Measurements from ENCODE around the gene APEX1.
A peak's percentile ranks its signal among the peaks of the same experiment; 100 is the strongest.

The APEX1 gene

DNA sequence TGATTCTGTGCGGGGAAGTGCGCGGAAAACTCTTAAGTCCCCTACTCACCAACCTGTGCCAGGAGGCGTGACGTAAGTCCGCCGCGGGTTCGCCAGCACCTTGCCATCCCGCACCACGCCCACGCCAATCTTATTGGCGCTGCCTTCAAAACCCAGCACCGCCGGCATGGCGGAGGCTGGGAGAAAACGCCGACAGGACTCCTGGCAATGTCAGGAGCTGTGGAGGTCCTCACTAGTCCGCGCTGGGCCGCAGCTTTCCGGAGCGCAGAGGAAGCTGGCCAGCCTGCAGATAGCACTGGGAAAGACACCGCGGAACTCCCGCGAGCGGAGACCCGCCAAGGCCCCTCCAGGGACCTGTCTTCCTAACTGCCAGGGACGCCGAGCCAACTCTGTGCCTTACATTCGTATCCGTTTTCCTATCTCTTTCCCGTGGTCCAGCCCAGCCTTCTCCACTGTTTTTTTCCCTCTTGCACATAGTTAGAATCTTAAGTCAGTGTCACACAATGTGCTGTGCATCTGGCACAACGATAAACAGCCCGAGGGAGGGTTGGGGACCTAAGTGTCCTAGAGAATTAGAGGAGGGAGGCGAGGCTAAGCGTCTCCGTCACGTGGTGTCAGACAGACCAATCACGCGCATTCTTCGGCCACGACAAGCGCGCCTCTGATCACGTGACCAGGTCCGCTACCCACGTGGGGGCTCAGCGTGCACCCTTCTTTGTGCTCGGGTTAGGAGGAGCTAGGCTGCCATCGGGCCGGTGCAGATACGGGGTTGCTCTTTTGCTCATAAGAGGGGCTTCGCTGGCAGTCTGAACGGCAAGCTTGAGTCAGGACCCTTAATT is at the start of gene APEX1, which contains the start of gene OSGEP:
Gene APEX1 (plus strand): TSS at position 711 of the 839 bp plus-strand sequence. CDS start 420 bp downstream, outside the sequence.
Gene OSGEP (minus strand): TSS at position 297 of the 839 bp plus-strand sequence. CDS start 129 bp downstream, at position 168.
- peak; percentile 99 for DNase-seq (ENCODE audit: low spot score)

- DNase-seq (ENCODE audit: low spot score): no peak
Observed at GRCh38 chr14:20409226-20409625, 45.8 kb upstream of the APEX1 start.

DNA sequence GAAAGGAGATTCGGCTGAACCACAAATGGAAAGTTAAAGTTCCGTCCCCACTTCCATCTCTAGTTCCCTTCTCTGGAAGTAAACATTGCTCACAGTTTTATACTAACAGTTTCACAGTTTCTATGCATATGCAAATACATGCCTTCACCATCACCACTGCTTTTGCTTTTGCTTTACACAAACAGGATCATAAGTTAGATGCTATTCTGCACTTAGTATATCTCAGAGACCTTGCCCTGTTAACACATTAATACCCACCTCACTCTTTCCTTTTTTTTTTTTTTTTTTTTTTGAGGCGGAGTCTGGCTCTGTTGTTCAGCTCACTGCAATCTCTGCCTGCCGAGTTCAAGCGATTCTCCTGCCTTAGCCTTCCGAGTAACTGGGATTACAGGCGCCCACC is 42.6 kb upstream of the APEX1 start:
- DNase-seq (ENCODE audit: low spot score): no peak

DNA sequence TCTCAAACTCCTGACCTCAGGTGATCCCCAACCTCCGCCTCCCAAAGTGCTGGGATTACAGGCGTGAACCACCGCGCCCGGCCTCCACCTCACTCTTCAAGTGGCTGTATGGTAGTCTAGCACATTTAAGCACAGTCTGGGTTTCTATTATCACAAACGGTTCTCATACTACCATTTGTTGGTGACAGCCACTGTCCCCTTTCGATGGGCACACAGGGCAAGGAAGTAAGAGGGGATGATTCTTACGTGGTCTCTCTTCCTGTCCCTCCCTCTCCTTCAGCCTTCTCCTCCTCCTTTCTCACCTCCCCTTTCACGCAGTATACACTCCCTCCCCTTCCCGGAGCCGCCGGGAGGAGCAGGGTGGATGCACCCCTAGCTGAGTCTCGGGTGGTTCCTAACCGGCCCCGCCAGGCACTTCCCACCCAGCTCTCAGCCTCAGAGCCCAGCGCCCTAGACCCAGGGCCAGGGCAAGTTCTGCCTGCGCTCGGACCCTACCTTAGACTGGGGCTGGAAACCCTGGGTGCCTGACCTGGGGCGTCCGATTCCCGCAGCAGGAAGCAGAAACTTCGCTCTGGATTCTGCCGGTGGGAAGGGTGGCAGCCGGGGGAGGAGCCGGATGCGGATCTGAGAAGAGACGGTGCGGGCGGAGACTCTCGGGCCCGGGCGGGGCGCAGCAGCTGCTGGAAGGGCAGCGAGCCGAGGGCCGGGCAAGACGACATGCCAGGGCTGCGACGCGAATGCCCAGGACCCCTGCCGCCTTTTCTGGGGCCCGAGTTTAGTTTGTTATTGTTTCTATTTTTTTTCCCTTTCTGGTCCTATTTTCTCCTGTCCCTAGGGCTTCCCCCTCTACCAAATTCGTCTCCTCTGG is 41.9 kb upstream of the APEX1 start, which contains the start of gene TEP1:
Gene TEP1 (minus strand): TSS at position 626 of the 868 bp plus-strand sequence. CDS start 5,062 bp downstream, outside the sequence.
- DNase-seq (ENCODE audit: low spot score): peak; percentile 89

GRCh38 chr14:20413744-20414082 is 41.3 kb upstream of the APEX1 start:
- DNase-seq (ENCODE audit: low spot score): no peak

- DNase-seq (ENCODE audit: low spot score): peak; percentile 61
Observed at GRCh38 chr14:20415782-20416206, 39.2 kb upstream of the APEX1 start.

- peak; percentile 63 for DNase-seq (ENCODE audit: low spot score)
Observed at GRCh38 chr14:20416223-20416622, 38.8 kb upstream of the APEX1 start.

GRCh38 chr14:20417250-20418186 is 37.5 kb upstream of the APEX1 start:
- DNase-seq (ENCODE audit: low spot score): peak; percentile 53

DNA sequence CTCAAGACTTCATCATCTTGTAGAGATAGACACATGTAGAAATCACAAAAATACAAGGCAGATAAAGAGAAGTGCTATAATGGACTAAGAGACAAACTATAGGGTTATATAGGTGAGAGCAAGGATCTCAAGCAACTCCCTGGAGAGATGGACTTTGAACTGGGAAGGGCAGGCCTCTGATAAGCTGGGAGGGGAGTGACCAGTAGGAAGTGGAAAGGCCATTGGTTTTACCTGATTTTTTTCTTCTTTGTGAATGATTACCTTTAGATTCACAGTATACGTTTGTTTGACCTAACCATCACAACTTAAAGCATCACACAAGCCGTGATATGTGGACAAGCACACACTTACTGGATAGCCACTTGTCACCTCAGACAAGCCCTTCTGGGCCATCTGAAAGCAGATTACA is 36.5 kb upstream of the APEX1 start:
- DNase-seq (ENCODE audit: low spot score): peak; percentile 89

- no peak for DNase-seq (ENCODE audit: low spot score)
Observed at GRCh38 chr14:20419419-20419818, 35.6 kb upstream of the APEX1 start.

DNA sequence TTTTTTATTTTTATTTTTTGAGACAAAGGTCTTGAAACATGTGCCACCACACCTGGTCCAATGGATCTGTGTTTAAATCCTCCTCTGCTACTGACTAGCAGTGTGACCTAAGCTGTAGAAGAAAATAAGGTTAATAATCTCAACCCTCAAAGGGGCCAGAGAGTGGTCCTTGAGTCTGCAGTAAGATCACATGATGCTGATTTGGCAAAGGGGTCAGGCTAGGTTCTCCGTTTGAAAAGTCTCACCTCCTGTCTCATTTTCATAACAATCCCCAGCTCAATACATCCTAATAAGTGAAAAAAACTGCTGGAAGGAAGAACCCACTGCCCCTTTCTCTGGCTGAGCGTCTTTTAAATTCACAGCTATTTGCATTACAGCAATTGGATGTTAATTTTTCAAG is 33.8 kb upstream of the APEX1 start:
- no peak for DNase-seq (ENCODE audit: low spot score)

DNA sequence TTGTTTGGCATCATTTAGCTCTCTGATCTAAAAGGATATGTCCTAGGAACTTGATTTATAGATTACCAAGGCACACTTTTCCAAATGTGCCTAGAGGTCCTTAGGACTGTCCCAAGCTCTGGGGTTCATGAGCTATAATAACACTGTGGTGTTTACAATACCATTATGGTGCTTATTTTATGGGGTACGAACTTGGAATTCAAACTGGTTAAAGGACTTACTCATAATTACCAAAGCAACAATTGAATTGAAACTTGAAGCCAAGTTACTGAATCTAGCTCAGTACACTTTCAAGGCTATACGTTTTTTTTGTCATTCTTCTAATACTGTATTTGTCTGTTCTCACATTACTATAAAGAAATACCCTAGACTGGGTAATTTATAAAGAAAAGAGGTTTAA is 32.1 kb upstream of the APEX1 start:
- no peak for DNase-seq (ENCODE audit: low spot score)

GRCh38 chr14:20424851-20425250 is 30.2 kb upstream of the APEX1 start:
- no peak for DNase-seq (ENCODE audit: low spot score)

DNA sequence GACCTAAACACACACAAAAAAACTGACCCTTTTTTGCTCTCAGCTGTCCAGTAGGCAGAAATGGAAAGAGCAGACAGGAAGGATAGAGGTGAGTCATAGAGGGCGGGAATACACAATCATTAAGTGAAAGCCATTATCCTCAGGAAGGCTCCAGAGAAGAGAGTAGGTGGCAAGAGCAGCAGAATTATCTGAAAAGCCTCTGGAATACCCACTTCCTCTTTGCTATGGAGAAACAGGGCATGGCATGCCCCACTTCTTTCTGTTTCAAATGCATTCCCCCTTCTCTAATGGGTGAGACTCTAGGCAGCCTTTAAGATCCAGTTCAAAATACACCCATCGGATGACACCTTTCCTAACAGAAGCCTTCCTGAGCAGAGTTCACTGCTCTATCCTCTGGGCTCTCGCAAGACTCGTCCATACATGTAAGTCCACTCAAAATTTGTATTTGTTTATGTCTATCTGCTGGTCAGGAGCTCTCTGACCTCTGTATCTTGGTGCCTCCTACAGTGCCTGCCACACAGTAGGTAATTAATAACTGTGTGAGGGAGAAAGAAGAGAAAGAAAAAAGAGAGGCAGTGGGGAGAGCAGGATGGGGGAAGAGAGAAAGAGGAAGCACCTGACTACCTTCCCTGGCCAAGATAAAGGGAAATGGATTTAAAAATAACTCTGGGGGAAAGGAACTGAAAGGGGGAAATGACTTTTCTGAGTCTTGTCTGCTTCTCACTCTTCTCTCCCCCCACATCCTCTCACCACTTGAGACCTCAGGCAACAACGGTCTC is 27.6 kb upstream of the APEX1 start:
- DNase-seq (ENCODE audit: low spot score): peak; percentile 60

DNA sequence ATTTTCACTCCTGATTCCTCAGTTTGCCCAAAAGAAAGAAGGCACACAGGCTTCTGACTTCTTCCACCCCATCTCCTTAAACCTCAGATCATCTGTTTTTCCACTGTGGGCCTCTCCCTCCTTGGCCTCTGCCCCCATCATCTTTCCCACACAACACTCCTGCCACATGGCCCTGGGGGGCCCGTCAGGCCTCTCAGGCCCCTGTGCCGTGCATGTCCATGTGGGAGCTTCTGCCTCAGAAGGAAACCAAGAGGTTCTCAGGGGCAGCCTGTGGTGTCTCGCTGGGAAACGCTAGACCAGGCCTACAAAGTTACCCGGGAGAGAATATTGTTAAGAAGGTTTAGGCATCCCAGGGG is 27.0 kb upstream of the APEX1 start:
- no peak for DNase-seq (ENCODE audit: low spot score)

DNA sequence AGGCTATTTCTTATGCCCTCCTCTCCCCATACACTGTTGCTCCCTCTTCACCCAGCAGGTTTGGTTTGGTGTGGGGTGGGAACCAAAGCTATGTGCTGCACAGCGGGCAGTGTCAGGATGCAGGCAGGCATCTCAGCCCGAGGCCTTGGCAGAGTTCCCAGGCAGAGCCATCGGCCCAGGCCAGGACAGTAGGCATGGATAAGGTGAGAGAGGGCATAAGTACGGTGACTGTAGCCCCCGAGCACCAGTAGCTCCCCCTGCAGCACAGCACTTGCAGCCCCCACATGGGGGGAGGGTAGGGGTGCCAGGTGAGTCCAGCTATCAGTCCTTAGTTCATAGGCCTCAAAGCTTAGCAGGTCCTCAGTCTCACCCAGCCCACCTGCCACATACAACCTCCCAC is 26.2 kb upstream of the APEX1 start:
- DNase-seq (ENCODE audit: low spot score): no peak

- DNase-seq (ENCODE audit: low spot score): no peak
Observed at GRCh38 chr14:20429801-20430669, 25.0 kb upstream of the APEX1 start.

DNA sequence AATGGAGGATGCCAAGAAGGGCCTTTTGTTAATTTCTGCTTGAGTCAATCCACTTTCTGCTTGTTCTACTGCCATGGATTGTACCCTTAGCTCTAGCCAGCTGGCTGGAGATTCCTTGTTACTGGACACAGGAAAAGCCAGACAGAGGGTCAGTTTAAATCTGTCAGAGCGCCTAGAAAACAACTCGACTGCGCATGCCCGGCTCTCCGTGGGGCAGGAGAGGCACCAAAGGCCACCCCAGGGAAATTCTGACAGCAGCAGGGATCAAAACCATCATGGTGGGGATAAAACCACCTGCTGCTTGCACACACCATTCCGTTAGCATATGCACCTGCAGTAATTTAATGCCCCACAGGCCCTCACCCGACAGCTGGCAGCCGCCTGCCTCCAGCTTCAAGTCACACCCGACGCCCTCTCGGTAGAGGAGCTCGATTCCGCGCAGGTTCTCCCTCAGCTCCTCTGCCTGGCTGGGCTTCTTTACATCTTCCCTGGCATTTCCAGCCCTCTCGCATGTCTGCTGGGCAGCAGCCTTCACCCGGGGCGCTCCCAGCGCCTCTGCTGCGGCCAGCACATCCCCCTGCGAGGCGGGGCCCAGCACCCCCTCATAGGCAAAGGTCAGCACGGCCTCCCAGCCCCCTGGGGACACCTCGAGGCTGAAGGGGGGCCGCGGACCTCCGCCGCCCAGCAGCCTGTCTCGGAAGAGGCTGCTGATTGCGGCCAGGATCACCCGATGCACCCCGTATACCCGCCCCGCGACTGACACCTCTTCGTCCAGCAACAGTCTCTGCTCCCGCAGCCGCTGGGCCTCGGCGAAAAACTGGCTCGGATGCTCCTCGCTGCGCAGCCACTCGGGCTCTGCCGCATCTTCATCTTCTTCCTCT is 20.1 kb upstream of the APEX1 start:
- no peak for DNase-seq (ENCODE audit: low spot score)
